Gastrocnemius medialis (tissue), 4 donors: ENCODE data around the gene ULBP2.

Source experiments
- CTCF ChIP-seq, 5 experiments: fragments of 450-650 bp in 3 of 5; fragments of 200-600 bp in 2 of 5; sonication (generic) in 2 of 5; IDR thresholded peaks in 4 of 5; conservative IDR thresholded peaks in 1 of 5; 1 replicate in 4 of 5; 2 replicates in 1 of 5; pipeline ENCODE4 v1.5.1; 2016 to 2019; ENCODE audit warnings: antibody characterized with exemption in 5 of 5, mild to moderate bottlenecking in 3 of 5, moderate library complexity in 3 of 5
- POLR2A ChIP-seq, 2 donors: fragments of 450-650 bp; IDR thresholded peaks; one replicate each; pipeline ENCODE4 v1.6.1; 2017; ENCODE audit warnings: antibody characterized with exemption in 2 of 2, mild to moderate bottlenecking in 2 of 2, moderate library complexity in 2 of 2

GRCh38 chr6:149898966-149899365, 42.8 kb upstream of the ULBP2 start:
- no peak for TF ChIP-seq CTCF (IDR thresholded peaks at IDR 0.05 in 4 of 5, conservative IDR thresholded peaks at IDR 0.05 in 1 of 5)
- no peak for TF ChIP-seq POLR2A (IDR thresholded peaks at IDR 0.05)
